PFSK-1 (cell line): ENCODE data around the gene FBXO42.

Experiments used
- FOXP2 ChIP-seq: optimal IDR thresholded peaks from 2 replicates; pipeline ENCODE3; 2011; ENCODE audit warnings: borderline replicate concordance, control low read depth, inconsistent platforms; ENCODE audit not compliant: insufficient read depth; ENCODE audit errors: extremely low read length, extremely low read depth
- POLR2AphosphoS5 ChIP-seq: IDR thresholded peaks from 2 replicates; pipeline ENCODE4 v1.6.1; 2012; ENCODE audit warnings: low read depth, mild to moderate bottlenecking, control low read depth, low read length, moderate library complexity
- REST ChIP-seq, 2 experiments: IDR thresholded peaks; 2 replicates each; pipeline versions ENCODE4 v1.6.1 to v1.8.0; 2011 to 2012; ENCODE audit warnings: low read depth in 2 of 2, low read length in 2 of 2, control low read depth in 1 of 2, inconsistent platforms in 1 of 2, mild to moderate bottlenecking in 1 of 2, moderate library complexity in 1 of 2; ENCODE audit not compliant: insufficient read depth in 1 of 2
- SIN3A ChIP-seq: IDR thresholded peaks from 2 replicates; pipeline ENCODE4 v1.6.1; 2012; ENCODE audit warnings: mild to moderate bottlenecking, low read length, moderate library complexity, borderline replicate concordance; ENCODE audit not compliant: insufficient read depth
- TAF1 ChIP-seq: IDR thresholded peaks from 2 replicates; pipeline ENCODE4 v1.6.1; 2012; ENCODE audit warnings: low read length, control low read depth, borderline replicate concordance; ENCODE audit not compliant: insufficient read depth

GRCh38 chr1:16354619-16355018 lies 2.3 kb upstream of the FBXO42 start:
- TF ChIP-seq POLR2AphosphoS5 (no peak), REST (IDR thresholded peaks at IDR 0.05; ENCODE audit: insufficient read depth in 1 of 2, low read depth in 2 of 2, low read length in 2 of 2) (no peak), SIN3A (no peak), TAF1 (no peak), FOXP2 (no peak)
